Cerebellar cortex (tissue), 1 donor: ENCODE results near the gene SORBS2.
A peak's percentile ranks its signal among the peaks of the same experiment; 100 is the strongest.

Experiments
- DNase-seq: peaks from one replicate; pipeline ENCODE4 v3.0.0-alpha.2; 2015; ENCODE audit warnings: low spot score

The SORBS2 gene

GRCh38 chr4:185589067-185589836 is 222.7 kb downstream of the SORBS2 start:
- no peak for DNase-seq

- DNase-seq, result peak; percentile 95
These were observed 224.4 kb downstream of the SORBS2 start for GRCh38 chr4:185587427-185588161.

- DNase-seq, result peak; percentile 24
These were observed 225.0 kb downstream of the SORBS2 start for GRCh38 chr4:185587030-185587426.

GRCh38 chr4:185585211-185585610 is 226.8 kb downstream of the SORBS2 start:
- DNase-seq, result no peak

- no peak for DNase-seq
These were observed 228.2 kb downstream of the SORBS2 start for GRCh38 chr4:185583813-185584212.

GRCh38 chr4:185582651-185583400 is 229.2 kb downstream of the SORBS2 start:
- DNase-seq, result no peak

- DNase-seq, result no peak
These were observed 231.3 kb downstream of the SORBS2 start for GRCh38 chr4:185580699-185581098.

- DNase-seq, result no peak
These were observed 233.7 kb downstream of the SORBS2 start for GRCh38 chr4:185578284-185578683.

- DNase-seq, result no peak
These were observed 234.7 kb downstream of the SORBS2 start for GRCh38 chr4:185576962-185577950.

GRCh38 chr4:185576314-185576961 is 235.6 kb downstream of the SORBS2 start:
- no peak for DNase-seq

- DNase-seq, result no peak
These were observed 238.3 kb downstream of the SORBS2 start for GRCh38 chr4:185573651-185574199.

GRCh38 chr4:185570727-185571126 is 241.3 kb downstream of the SORBS2 start:
- DNase-seq, result no peak

- DNase-seq, result peak; percentile 48
These were observed 244.3 kb downstream of the SORBS2 start for GRCh38 chr4:185567381-185568376.

GRCh38 chr4:185566972-185567371 is 245.0 kb downstream of the SORBS2 start:
- DNase-seq, result peak; percentile 44

- no peak for DNase-seq
These were observed 245.6 kb downstream of the SORBS2 start for GRCh38 chr4:185566425-185566824.

- no peak for DNase-seq
These were observed 246.3 kb downstream of the SORBS2 start for GRCh38 chr4:185565696-185566095.

GRCh38 chr4:185564349-185564748 is 247.6 kb downstream of the SORBS2 start:
- no peak for DNase-seq

GRCh38 chr4:185562531-185562930 is 249.5 kb downstream of the SORBS2 start:
- no peak for DNase-seq

- no peak for DNase-seq
These were observed 251.7 kb downstream of the SORBS2 start for GRCh38 chr4:185560316-185560715.
